GM19324 (cell line): ENCODE results near the gene ASB14.
"Not testable (repeated sequence)": the region's sequence is repeated elsewhere in the genome, so short reads cannot be mapped to it uniquely, and the experiment has no call there.

Experiments used
- ATAC-seq: cut with Tn5 transposase; IDR thresholded peaks from one replicate; pipeline ENCODE4 v1.9.1; 2021; ENCODE audit warnings: mild to moderate bottlenecking, moderate library complexity; ENCODE audit not compliant: unreplicated experiment, low FRiP score

The ASB14 gene

DNA sequence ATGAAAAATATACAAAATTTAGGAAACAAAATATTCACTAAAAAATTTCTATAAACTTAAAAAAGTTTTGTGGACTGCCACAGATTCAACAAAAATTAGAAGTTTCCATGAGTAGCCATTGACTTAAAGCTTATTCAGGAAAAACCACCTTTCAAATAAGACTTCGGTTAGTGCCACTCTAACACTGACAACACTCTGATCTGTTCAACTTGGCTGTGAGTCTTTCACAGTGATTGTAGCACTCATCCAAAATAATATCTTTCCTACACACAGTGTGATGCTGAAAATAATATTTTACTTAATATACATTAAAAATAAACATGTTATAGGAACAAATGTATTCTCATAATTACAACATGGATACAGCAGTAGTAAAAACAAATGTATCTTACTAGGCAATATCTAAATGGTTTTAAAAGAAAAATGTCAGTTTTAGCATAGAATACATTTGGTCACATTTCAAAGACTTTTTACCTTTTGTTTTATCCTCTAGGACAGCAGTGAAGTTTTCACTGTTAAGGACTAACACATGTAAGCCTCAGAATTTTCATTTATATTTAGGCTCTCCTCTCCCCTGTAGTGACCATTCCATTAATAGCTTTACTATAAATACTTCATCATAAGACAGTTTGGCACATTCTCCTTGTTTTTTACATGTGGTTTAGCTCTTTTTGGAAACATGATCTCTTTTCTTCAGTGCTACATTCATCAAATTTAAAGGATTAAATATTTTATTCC lies at the start of gene ASB14:
Gene ASB14, minus strand, starts transcription at position 527 of the 738 bp plus-strand sequence. CDS start 652 bp downstream, outside the sequence.
- ATAC-seq = no peak

DNA sequence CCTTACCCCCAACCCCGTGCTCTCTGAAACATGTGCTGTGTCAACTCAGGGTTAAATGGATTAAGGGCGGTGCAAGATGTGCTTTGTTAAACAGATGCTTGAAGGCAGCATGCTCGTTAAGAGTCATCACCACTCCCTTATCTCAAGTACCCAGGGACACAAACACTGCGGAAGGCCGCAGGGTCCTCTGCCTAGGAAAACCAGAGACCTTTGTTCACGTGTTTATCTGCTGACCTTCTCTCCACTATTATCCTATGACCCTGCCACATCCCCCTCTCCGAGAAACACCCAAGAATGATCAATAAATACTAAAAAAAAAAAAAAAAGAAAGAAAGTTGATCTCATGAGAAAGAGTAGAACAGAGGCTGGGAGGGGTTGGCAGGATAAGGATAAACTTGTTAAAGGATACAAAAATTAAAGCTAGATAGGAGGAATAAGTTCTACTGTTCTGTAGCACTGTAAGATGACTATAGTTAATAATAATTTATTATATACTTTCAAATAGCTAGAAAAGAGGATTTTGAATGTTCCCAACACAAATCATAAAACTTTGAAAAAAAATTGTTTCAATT lies 46.7 kb upstream of the ASB14 start:
- not testable (repeated sequence) for ATAC-seq

GRCh38 chr3:57338272-57339070 lies 46.0 kb upstream of the ASB14 start:
- not testable (repeated sequence) for ATAC-seq

DNA sequence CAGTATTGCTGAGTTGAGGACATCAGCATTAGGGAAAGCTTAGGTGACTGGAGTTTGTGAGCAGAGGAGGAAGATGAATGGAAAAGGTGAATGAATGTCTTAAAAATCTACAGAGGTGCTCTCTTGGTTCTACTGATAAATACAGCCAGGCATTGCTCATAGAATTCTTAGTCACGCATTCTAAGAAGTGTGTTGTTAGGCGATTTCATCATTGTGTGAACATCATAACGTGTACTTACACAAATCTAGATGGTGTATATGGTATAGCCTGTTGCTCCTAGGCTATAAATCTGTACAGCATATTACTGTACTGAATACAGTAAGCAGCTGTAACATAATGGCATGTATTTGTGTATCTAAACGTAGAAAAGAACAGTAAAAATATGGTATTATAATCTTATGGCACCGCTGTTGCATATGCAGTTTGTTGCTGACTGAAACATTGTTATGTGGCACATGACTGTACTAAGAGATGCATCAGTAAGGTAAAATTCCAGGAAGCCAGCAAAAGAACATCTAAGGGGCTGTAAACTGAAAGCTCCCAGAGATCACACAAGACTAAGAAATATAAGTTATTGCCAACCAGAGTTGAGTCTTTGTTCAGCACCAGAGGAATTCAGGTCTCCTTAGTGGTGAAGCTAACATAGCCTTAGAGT lies 42.9 kb upstream of the ASB14 start:
- ATAC-seq = no peak

DNA sequence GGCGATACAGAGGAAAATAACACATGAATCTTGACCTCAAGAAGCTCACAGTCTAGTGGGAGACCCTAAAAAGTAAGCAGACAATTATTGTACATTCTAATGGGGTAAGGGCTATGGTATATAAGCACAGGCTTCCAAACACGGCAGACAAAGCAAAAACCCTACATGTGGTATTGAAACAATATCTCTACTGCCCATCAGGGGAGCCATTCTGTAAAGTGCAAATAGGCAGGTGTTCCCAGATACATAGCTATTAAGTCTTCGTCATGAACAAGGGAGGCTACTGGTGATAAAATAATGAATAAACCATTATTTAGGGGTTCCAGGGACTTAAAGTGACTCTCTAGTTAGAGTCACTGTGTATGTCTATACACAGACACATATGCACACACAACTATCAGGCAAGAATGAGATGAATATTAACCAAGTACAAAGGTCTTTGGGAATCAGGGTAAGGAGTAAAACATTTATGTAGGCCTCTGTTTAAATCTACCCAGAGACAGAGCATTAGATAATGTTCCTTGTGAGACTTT lies 38.7 kb upstream of the ASB14 start:
- ATAC-seq = no peak

GRCh38 chr3:57326498-57326897 lies 34.0 kb upstream of the ASB14 start:
- ATAC-seq = not testable (repeated sequence)

DNA sequence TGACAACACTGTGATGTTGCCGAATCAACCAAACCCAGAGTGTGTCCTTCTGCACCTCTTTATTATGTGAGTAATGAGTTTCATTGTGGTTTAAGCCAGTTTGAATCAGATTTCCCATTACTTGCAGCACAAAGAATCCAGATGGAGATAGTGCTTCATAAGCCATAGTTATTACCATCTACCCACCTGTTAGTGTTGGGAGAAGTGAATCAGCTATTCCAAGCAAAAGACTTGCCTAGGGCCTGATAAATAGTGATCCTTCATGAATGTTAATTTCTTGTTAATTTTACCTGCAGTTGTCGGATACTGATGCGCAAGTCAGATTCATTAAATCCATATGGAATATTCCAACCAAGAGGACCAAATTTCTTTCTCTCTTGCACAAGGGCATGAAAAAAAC lies 21.7 kb upstream of the ASB14 start:
- ATAC-seq = no peak

- no peak for ATAC-seq
Measured at GRCh38 chr3:57309769-57310360, 17.4 kb upstream of the ASB14 start.

DNA sequence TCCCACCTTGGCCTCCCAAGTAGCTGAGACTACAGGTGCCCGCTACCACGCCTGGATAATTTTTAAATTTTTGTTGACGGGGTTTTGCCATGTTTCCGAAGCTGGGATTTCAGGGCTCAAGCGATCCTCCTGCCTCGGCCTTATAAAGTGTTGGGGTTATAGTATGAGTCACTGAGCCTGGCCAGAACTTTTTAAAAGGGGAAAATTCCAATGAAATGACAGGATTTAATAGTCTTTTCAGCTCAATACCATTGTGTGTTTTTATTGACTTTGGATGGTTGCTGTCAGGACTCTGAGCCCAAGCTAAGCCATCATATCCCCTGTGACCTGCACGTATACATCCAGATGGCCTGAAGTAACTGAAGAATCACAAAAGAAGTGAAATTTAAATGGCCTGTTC lies 11.0 kb upstream of the ASB14 start:
- not testable (repeated sequence) for ATAC-seq

- no peak for ATAC-seq
Measured at GRCh38 chr3:57298041-57298440, 5.6 kb upstream of the ASB14 start.

DNA sequence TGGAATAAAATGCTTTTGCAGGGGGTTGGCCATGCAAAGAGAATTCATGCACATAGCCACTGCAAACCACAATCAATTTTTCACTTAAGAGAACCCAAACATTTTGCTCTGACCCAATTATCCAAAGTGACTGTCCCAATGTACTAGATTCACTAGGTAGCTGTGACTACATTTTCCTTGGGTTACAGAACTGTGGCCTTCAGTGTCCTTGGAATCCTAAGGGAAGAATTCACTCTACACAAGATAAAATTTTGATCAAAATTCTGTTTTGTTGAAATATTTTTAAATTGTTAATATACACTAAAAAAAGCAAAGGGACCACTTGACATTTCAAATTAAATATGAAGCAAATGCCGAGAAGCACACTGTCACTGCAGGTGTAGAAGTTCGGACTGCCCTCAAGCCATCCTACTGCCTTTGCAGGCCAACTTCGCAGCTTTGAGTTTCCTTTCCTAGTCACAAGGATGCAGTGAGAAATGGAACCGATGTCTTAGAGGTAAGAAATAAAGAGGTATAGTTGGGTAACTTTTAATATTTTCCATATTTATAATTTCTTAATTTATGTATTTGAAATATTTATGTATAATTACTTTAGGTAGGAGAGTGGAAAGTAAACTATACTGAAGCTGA lies 527 bp upstream of the ASB14 start:
- no peak for ATAC-seq

GRCh38 chr3:57288403-57288802 lies 4.1 kb downstream of the ASB14 start:
- ATAC-seq = no peak

GRCh38 chr3:57287205-57287604 lies 5.3 kb downstream of the ASB14 start:
- no peak for ATAC-seq

- ATAC-seq = no peak
Measured at GRCh38 chr3:57283334-57283733, 9.2 kb downstream of the ASB14 start.

- ATAC-seq = no peak
Measured at GRCh38 chr3:57281715-57282114, 10.8 kb downstream of the ASB14 start.

DNA sequence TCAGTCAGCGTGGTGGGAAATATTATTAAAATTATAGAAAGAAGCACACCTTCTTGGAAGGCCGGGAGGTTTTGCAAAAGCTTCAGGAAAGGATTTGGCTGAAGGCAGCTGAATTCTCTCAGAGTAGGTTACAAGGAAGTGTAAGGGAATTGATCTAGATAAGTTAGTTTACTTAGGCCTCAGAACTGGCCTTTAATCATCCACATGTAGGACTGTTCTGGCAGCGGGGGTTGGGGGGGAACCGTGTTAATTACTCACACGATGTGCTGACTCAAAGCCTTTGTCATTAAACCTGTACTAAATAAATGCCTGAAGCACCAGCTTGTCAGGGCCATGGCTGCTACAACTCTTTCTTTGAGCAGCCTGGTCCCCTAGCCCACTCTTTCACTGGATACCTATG lies 12.8 kb downstream of the ASB14 start:
- no peak for ATAC-seq

DNA sequence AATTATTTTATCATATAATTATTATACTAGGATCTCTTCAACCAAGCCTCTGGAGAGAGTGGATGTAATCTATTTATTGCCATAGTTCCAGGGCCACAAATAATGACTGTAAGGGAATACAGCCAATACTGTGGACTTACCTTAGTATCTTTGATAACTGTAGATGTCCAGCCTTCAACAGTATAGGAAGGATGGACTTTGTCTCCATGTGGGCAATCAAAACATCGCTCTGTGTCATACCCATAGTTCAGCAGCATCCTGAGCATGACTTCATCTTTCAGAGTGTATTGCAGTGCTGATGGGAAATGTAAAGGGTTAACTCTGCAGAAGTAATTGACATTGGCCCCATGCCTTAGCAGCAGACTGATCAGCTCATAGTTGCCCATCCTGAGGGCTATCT lies 14.2 kb downstream of the ASB14 start:
- ATAC-seq = no peak

- no peak for ATAC-seq
Measured at GRCh38 chr3:57275393-57275792, 17.1 kb downstream of the ASB14 start.

DNA sequence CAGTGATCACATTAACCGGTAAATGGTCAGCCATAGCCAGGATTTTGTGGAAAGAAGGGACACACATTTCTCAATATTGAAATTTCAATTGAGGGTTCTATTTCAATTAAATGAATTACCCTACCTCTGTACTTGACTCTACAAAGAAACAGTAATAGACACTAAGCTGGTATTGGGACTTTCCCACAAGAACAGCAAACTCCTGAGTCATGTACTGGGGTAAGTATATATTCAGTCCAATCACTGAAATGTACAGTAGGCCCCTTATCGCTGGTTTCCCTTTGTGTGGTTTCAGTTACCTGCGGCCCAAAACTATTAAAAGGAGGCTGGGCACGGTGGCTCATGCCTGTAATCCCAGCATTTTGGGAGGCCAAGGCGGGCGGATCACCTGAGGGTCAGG lies 17.6 kb downstream of the ASB14 start:
- no peak for ATAC-seq

- ATAC-seq = no peak
Measured at GRCh38 chr3:57268416-57268815, 24.1 kb downstream of the ASB14 start.
